Body of pancreas (tissue), 4 donors: ENCODE data around the gene TUFT1. TPM values are rescaled to one million over a fixed set of nuclear protein-coding genes. Genes with fewer than 3 reads are reported as not detected.
"Not testable (repeated sequence)": the region's sequence is repeated elsewhere in the genome, so short reads cannot be mapped to it uniquely, and the experiment has no call there.

Experiments used
- ATAC-seq: fragments of 150-250 bp; one replicate; pipeline ENCODE4 v1.9.1; 2016
- DNase-seq, 4 donors: peaks; one replicate each; pipeline ENCODE4 v3.0.0-alpha.2; 2019
- H3K27ac ChIP-seq, 4 donors: fragments of 200-600 bp; sonication (generic); 1 replicate in 3 of 4; 2 replicates in 1 of 4; pipeline versions ENCODE4 v1.5.1 to v1.6.1; 2016 to 2019; ENCODE audit warnings: mild to moderate bottlenecking in 1 of 4, mixed read lengths in 1 of 4, moderate library complexity in 1 of 4
- H3K27me3 ChIP-seq, 2 donors: fragments of 200-600 bp; sonication (generic); one replicate each; pipeline ENCODE4 v1.6.0; 2016; ENCODE audit warnings: mild to moderate bottlenecking in 1 of 2
- H3K36me3 ChIP-seq, 2 donors: fragments of 200-600 bp; sonication (generic); replicated peaks in 1 of 2; 2 replicates each; pipeline ENCODE4 v1.5.1; 2016; ENCODE audit warnings: low read depth in 2 of 2; ENCODE audit not compliant: insufficient read depth in 1 of 2
- H3K4me1 ChIP-seq: fragments of 200-600 bp; sonication (generic); one replicate; pipeline ENCODE4 v1.6.0; 2016
- H3K4me3 ChIP-seq, 2 donors: fragments of 200-600 bp; sonication (generic); 1 replicate in 1 of 2; 2 replicates in 1 of 2; pipeline ENCODE4 v1.5.1; 2016 to 2019
- H3K9me3 ChIP-seq, 3 donors: fragments of 200-600 bp; sonication (generic); 1 replicate in 2 of 3; 2 replicates in 1 of 3; pipeline ENCODE4 v1.5.1; 2016
- CTCF ChIP-seq, 7 experiments: fragments of 450-650 bp in 4 of 7; fragments of 200-600 bp in 3 of 7; sonication (generic) in 3 of 7; IDR thresholded peaks; one replicate each; pipeline ENCODE4 v1.5.1; 2016 to 2019; ENCODE audit warnings: antibody characterized with exemption in 7 of 7
- POLR2A ChIP-seq, 3 donors: fragments of 450-650 bp; IDR thresholded peaks; one replicate each; pipeline ENCODE4 v1.6.1; 2016; ENCODE audit warnings: antibody characterized with exemption in 3 of 3, mild to moderate bottlenecking in 2 of 3
- WGBS, 2 donors: methylation state at CpG; one replicate each; pipeline ENCODE4 v1.1.5; 2017; 5-methylcytosine and 5-hydroxymethylcytosine counted together
- intact Hi-C: fragments of 100-400 bp; cut with DNase I; formaldehyde crosslinking; loops from one replicate; pipeline ENCODE4 v1.15.1; 2023
- total RNA-seq, 2 donors: library from RNA; depleted of rRNA; stranded (reverse); fragments of >200 nt; gene quantifications; one replicate each; pipeline ENCODE4 v1.1.0, GENCODE V29; 2016

TUFT1 gene
- total RNA-seq, 2 donors from 2014 or later: 10.9 to 17.1 TPM

GRCh38 chr1:151618003-151618402 lies 77.9 kb downstream of the TUFT1 start:
- intact Hi-C loops: no loop called here
- ATAC-seq (no peak), DNase-seq (no peak)
- Histone ChIP-seq H3K4me3 (no peak overlapping the region), H3K36me3 (no peaks in the 10 kb centered on the region), H3K27me3 (no peaks in the 10 kb centered on the region), H3K4me1 (peaks cover 52% of the 10 kb centered on the region), H3K9me3 (no peaks in the 10 kb centered on the region), H3K27ac (no peak overlapping the region)
- 31 to 39% methylated on average over 3 of the region's 3 CpGs for WGBS, 2 donors
- TF ChIP-seq POLR2A (IDR thresholded peaks at IDR 0.05) (no peak), CTCF (IDR thresholded peaks at IDR 0.05) (no peak)

- TF ChIP-seq CTCF (IDR thresholded peaks at IDR 0.05) (no peak), POLR2A (IDR thresholded peaks at IDR 0.05) (no peak)
- ATAC-seq (no peak), DNase-seq (no peak)
- intact Hi-C loops: no loop called here
- no peaks in the 10 kb centered on the region for H3K27me3 ChIP-seq
- H3K4me3 ChIP-seq: no peak overlapping the region
- H3K4me1 ChIP-seq: peaks cover 47% of the 10 kb centered on the region
- no peaks in the 10 kb centered on the region for H3K9me3 ChIP-seq
- no peaks in the 10 kb centered on the region for H3K36me3 ChIP-seq
- H3K27ac ChIP-seq: no peak overlapping the region
These were observed 78.4 kb downstream of the TUFT1 start for GRCh38 chr1:151618470-151618869.

GRCh38 chr1:151618996-151619395 lies 78.9 kb downstream of the TUFT1 start:
- H3K36me3 ChIP-seq, DNase-seq, intact Hi-C loops, H3K9me3 ChIP-seq, H3K27ac ChIP-seq, H3K27me3 ChIP-seq, ATAC-seq, H3K4me3 ChIP-seq: not testable (repeated sequence)
- peaks cover 44% of the 10 kb centered on the region for H3K4me1 ChIP-seq
- WGBS, 2 donors: 87 to 92% methylated on average over 6 of the region's 6 CpGs

GRCh38 chr1:151619489-151620093 lies 79.5 kb downstream of the TUFT1 start:
- H3K9me3 ChIP-seq: no peaks in the 10 kb centered on the region
- intact Hi-C loops: no loop called here
- H3K4me3 ChIP-seq: no peak overlapping the region
- WGBS, 2 donors: 67 to 69% methylated on average over 6 of the region's 6 CpGs
- peak overlapping the region in 2 of 4 donors; percentile 1 to 68 for H3K27ac ChIP-seq
- peaks cover 39% of the 10 kb centered on the region for H3K4me1 ChIP-seq
- H3K27me3 ChIP-seq: no peaks in the 10 kb centered on the region
- ATAC-seq (peak; percentile 35), DNase-seq (no peak)
- TF ChIP-seq POLR2A (IDR thresholded peaks at IDR 0.05) (no peak), CTCF (IDR thresholded peaks at IDR 0.05) (no peak)
- no peaks in the 10 kb centered on the region for H3K36me3 ChIP-seq

- H3K27ac ChIP-seq: peak overlapping the region in 2 of 4 donors; percentile 23 to 68
- H3K9me3 ChIP-seq: no peaks in the 10 kb centered on the region
- no peaks in the 10 kb centered on the region for H3K36me3 ChIP-seq
- H3K4me3 ChIP-seq: no peak overlapping the region
- intact Hi-C loops: no loop called here
- 41 to 50% methylated on average over 2 of the region's 2 CpGs for WGBS, 2 donors
- peaks cover 39% of the 10 kb centered on the region for H3K4me1 ChIP-seq
- TF ChIP-seq POLR2A (IDR thresholded peaks at IDR 0.05) (no peak), CTCF (IDR thresholded peaks at IDR 0.05) (no peak)
- no peaks in the 10 kb centered on the region for H3K27me3 ChIP-seq
- ATAC-seq (peak; percentile 42), DNase-seq (peak in 1 of 4 donors; percentile 27)
These were observed 80.2 kb downstream of the TUFT1 start for GRCh38 chr1:151620286-151620685.
